T47D (cell line): ENCODE measurements around the gene AAK1.
A peak's percentile ranks its signal among the peaks of the same experiment; 100 is the strongest.

Experiments used
- DNase-seq, 2 experiments: peaks; one replicate each; pipeline versions ENCODE4 v3.0.0 to v3.0.0-alpha.2; 2011 to 2012; ENCODE audit warnings: low read depth in 1 of 2, low spot score in 1 of 2
- JUND ChIP-seq: IDR thresholded peaks from 2 replicates; pipeline ENCODE4 v1.6.1; 2012; ENCODE audit warnings: low read depth
- in situ Hi-C: cut with HindIII; loops from 2 replicates; pipeline ENCODE4 v1.10.0; 2016; ENCODE audit warnings: low sequenced_read_pairs, low pct_unique_long_range_greater_than_20kb

The AAK1 gene

GRCh38 chr2:69518841-69519240 lies 124.7 kb downstream of the AAK1 start:
- TF ChIP-seq JUND = no peak
- in situ Hi-C loops = no loop called here
- no peak for DNase-seq

- DNase-seq = no peak
- no peak for TF ChIP-seq JUND
- in situ Hi-C loops = no loop called here
Observed at GRCh38 chr2:69517410-69517809, 126.1 kb downstream of the AAK1 start.

GRCh38 chr2:69514819-69515218 lies 128.7 kb downstream of the AAK1 start:
- in situ Hi-C loops = no loop called here
- no peak for DNase-seq
- no peak for TF ChIP-seq JUND

- no peak for DNase-seq
- in situ Hi-C loops = no loop called here
- TF ChIP-seq JUND = no peak
Observed at GRCh38 chr2:69514406-69514805, 129.1 kb downstream of the AAK1 start.

- no peak for TF ChIP-seq JUND
- no peak for DNase-seq
- in situ Hi-C loops = no loop called here
Observed at GRCh38 chr2:69512446-69512845, 131.1 kb downstream of the AAK1 start.

- in situ Hi-C loops = no loop called here
- DNase-seq = no peak
- no peak for TF ChIP-seq JUND
Observed at GRCh38 chr2:69510204-69510603, 133.3 kb downstream of the AAK1 start.

GRCh38 chr2:69509750-69510140 lies 133.8 kb downstream of the AAK1 start:
- no peak for DNase-seq
- no peak for TF ChIP-seq JUND
- in situ Hi-C loops = no loop called here

- TF ChIP-seq JUND = no peak
- in situ Hi-C loops = no loop called here
- DNase-seq = peak in 1 of 2 experiments; percentile 77
Observed at GRCh38 chr2:69509011-69509749, 134.4 kb downstream of the AAK1 start.

- DNase-seq = no peak
- no peak for TF ChIP-seq JUND
- in situ Hi-C loops = no loop called here
Observed at GRCh38 chr2:69505710-69506109, 137.8 kb downstream of the AAK1 start.

- no peak for TF ChIP-seq JUND
- in situ Hi-C loops = no loop called here
Observed at GRCh38 chr2:69501301-69501700, 142.2 kb downstream of the AAK1 start.

GRCh38 chr2:69499966-69500365 lies 143.6 kb downstream of the AAK1 start:
- no peak for DNase-seq
- in situ Hi-C loops = no loop called here
- TF ChIP-seq JUND = no peak

More at GRCh38 chr2:69501301-69501700, 142.2 kb downstream of the AAK1 start:
- no peak for DNase-seq

- in situ Hi-C loops = no loop called here
- DNase-seq = no peak
- no peak for TF ChIP-seq JUND
Observed at GRCh38 chr2:69499242-69499641, 144.3 kb downstream of the AAK1 start.

- in situ Hi-C loops = no loop called here
- TF ChIP-seq JUND = no peak
- no peak for DNase-seq
Observed at GRCh38 chr2:69495861-69496260, 147.7 kb downstream of the AAK1 start.

- DNase-seq = no peak
- TF ChIP-seq JUND = no peak
- in situ Hi-C loops = no loop called here
Observed at GRCh38 chr2:69495008-69495407, 148.5 kb downstream of the AAK1 start.
